Activated T-cell treated with anti-CD3 and anti-CD28 coated beads, Interleukin-2, amount 50 U/mL, for 48 hours (primary cell): ENCODE results near the gene TNFRSF1B.

ENCODE experiments used
- DNase-seq, 2 experiments: peaks; one replicate each; pipeline ENCODE4 v3.0.0-alpha.2; 2020

Gene TNFRSF1B

DNA sequence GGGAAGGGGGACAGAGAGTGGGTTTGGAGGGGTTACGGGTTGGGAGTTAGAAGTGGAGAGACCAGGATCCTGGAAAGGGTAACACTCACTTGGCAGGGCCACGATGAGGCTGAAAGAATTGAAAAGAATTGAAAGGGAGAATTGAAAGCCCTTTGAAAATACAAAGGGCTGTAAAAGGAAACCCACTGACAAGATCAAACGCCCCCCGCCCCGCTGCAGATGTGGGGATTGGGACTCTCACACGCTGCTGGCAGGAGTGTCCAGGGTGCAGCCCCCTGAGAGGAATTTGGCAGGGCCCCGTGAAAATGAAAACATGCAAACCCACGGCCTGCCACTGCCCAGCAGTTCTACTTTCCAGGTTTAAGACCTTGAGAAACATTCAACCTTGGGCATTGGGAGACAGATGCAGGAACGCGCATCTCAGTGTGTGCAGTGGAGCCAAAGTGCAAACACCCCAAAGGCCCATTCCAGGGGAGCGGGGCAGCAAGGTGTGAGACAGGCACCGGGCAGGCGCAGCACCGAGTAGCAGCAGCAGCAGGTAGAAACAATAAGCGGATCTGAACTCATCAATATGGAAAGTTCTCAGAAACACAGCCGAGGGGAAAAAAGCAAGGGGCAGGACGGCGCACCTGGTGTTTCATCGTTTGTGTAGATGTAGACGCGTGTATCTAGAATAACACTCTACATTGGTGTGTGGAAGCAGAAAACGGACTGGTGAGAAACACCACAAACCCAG is 8.3 kb upstream of the TNFRSF1B start:
- no peak for DNase-seq

DNA sequence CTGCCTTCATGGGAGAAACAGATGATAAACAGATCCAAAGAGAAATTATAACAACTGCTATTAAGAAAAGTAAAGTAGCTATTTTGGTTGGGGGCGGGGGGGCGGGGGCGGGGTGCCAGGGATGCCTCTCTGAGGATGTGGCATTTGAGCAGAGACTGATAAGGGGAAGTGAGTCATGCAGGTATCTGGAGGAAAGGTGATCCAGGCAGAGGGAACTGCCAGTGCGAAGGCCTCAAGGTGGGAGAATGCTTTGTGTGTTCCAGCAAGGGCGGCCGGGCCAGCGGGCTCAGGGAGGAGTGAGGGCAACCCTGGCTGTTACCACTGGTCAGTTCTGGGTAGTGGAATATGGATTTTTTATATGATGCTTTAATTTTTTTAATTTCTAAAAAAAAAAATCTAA is 7.0 kb upstream of the TNFRSF1B start:
- no peak for DNase-seq

DNA sequence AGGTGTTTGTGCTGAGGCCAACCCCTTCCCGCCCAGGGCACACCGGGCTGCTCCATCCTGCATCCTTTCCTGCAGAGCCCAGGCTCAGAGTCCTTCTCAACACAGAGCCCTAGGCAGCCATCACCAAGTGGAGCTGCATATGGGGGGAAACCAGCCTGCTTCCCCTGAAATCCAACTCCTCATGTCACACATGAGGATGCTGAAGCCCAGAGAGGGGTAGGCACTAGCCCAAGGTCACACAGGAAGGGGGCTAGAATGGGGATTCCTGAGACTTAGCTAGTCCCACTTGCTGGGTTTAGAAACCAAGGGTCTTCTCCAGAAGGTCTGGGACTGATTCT is 5.5 kb upstream of the TNFRSF1B start:
- no peak for DNase-seq

DNA sequence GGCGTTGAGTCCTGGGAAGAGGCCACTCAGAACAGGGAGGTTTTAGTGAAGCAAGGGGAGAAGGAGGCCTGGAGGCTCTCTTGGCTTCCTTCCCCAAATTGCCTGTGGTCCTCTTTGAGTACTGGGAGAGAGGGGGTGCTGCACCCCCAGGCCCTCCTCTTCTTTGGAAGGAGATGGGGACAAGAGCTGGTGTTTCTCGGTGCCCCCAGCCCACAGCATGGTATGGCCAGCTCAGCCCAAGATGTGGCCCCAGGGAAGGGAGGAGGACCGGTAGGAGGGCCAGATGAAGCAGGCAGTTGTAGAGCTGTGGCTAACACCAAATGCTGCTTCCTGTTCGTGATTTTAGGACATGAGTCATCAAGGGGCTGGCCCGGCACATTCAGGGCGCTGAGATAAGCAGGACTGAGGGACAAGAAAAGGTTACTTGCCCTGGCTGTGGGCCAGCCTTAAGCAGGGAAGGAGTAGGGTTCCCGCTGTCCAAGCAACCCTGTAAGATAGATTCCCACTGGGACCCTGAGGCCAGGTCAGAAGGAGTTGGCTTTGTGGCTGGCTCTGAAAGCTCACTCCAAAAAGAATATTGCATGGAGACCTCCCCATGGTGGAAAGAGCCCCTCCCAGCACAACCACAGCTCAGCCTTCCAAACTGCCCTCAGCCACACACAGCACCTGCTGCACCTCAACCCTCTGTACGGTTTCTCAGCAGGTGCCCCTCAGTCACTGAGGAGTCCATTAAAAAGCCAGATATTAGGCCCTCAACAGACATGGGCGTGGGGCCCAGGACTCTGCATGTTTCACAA is 4.9 kb upstream of the TNFRSF1B start:
- peak; percentile 83 to 86 for DNase-seq

DNA sequence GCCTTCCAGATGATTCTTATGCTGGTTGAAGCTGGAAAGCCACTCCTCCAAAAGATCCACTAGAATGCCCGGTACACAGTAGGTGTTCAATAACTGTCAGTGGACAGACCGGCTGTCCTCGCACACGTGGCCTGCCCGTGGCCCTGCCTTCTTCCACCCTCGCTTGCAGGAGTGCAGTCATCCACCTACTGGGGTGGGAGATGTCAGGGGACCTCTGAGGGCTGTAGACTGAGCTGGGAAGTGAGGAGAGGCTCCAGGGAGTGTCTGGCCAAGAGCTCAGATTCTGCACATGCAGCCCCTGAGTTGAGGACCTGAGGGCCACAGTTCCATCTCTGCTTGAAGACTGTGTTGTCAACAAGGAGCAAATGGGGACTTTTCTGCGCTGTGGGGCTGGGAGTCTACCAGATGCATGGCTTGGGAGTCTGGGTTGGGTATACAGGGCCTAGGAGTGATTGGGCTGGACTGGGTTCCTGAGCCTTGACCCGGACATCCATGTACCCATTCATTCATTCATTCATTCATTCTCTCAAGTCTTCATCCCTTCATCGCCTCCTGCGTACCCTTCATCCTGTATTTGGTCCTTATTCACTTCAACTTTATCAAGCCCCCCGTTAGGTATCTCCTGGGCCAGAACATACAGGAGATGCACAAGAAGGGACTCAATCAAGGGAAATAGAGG is 4.2 kb upstream of the TNFRSF1B start:
- DNase-seq, result no peak

DNA sequence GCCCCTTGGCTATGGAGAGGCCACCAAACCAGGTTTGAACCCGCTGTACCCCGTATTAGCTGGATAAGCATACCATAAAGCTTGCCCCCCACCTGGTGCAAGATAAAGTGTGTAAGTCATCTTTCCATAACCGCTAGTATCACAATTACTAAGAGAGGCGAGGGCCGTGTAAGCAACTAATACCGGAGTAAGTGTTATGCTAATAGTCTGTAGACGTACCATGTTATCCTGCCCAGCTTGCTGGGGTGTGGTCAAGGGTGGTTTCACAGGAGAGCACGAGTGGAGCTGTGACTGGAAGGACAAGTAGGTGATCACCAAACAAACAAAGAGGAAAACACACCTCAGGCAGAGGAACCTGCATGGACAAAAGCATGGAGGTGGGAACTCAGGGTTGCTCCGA is 3.6 kb upstream of the TNFRSF1B start:
- no peak for DNase-seq

DNA sequence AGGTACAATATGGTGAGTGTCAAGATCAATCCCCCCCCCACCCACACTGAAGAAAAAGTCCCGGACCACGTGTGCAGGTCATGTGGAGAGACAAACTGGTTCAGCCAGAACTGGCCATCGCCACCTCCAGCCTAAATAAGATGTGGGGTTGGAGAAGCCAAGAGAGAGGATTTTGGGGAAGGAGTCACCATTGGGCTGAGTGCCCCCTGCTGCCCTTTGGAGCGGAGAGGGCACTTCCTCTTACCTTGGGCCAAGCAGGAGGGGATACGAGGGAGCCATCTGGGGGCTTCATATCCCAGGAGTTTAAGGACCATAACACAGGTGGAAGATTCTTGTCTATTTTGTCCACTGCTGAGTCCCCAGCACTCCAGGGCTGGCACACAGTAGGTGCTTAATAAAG is 2.6 kb upstream of the TNFRSF1B start:
- DNase-seq, result no peak

DNA sequence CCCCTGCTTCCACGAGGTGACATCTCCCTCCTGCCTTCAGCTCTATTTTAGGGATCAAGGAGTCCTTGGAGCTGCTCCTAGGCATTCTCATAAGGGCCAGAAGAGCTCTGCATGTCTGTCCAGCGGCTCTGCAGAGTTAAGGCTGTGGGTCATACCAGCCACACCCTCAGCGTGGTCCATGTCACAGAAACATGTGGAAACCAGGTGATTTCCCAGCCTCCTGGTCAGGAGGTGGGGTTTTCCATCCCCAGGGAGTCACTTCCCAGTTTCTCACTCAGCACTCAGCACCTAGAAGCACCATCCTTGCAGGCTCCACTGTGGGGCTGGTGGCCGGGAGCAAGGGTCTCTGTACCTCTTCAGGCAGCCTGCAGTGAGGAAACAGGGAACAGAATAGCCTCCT is 1.4 kb upstream of the TNFRSF1B start:
- no peak for DNase-seq

DNA sequence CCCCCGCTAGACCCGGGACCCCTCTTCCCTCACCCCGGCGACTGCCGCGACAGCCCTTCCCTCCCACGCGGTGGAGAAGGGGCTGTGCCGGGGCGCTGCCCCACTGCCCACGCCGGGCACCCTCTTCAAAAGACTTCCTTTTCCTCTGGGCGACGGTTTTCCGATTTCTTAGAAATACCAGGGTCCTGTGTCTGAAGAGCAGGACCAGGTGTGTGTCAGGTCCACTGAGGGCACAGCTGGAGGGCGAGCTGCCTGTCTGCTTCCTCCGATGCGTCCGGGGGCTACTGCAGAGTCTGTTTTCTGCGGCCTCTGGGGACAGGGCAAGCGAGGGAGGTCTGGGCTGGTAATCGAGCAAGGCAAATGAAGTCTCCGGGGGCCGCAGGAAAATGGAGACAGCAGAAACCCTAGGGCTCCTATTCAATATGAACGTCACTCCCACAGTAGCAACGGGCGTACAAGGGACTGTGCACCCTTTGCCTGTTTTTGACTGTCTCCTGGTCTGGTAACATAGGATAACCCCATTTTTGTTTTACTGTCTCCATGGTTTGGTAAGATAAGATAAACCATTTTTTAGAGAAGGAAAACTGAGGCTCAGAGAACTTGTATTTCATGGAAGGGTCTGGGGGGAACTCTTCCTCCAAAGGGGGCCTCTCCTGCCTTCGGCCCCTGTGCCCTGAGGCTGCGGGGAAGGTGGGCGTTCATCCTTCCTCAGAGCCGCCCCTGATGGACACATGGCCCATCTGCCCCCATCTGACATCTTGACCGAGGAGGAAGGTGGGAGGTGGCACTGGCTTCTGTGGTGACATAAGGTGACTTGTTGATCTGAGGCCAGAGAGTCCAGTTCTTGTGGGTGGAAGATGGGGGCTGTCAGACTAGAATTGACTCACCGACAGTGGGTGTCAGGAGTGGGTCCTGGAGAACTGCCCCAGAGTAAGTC is 970 bp downstream of the TNFRSF1B start:
- DNase-seq, result peak; percentile 57 to 58

DNA sequence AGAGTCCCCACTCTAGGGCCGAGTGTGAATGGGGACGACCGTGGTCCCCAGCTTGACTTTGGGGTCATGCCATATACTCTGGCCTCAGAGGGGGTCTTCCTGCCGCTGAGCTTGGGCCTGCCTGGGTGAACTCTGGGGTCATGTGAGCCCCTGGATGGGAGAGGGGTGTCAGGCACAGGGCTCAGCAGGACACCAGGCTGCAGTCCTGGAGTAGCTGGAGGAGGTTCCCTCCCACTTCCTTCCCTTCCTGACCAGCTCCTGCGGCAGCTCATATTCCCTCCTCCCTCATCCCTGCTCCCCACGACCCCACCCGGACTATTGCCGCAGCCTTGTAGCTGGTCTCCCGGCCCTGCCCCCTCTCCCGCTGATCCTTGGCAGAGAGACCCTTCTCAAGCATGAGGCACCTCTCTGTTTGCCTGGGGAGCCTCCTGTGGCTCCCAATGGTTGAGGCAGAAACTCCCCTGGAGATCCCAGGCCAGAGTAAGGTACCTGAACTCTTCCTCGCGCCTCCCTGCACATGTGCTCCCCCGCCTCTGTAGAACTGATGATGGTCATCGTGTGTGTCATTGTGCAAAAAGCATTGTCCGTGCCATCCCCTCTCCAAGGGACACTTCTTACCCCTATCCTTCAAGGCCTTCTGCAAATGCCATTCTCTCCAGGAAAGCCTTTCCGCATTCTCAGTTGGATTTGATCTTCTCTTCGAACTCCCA is 1.8 kb downstream of the TNFRSF1B start:
- no peak for DNase-seq

DNA sequence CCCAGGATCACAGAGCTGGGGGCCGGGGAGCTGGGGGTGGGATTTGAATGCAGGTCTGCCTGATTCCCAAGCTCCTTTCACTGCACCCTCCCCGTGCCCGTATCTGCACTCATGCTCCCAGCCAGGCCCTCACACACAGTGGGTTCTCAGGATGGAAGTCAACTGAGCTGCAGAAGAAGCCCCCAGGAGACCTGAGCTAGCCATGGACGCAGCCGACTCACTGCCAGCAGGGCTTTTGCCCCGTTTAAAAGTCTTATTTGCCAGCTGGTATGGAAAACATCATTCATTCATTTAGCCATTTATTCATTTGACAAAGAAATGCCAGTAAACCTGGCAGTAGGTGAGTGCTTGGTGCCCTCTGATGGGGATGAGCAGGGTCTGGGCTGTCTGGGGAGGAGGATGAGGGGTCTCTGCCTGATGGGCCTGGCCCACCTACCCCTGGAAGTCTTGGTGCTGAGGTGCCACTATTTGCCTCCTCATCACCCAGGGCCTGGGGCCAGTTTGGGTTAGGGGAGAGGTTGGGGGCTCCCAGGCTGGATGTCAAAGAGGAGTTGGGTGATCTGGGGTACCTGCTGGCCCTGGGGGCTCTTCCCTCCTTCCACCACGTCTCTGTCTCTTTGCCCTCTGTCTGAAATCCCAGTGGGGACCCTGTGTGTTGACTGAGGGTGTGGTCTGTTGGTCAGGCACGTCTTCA is 2.8 kb downstream of the TNFRSF1B start:
- DNase-seq, result no peak

DNA sequence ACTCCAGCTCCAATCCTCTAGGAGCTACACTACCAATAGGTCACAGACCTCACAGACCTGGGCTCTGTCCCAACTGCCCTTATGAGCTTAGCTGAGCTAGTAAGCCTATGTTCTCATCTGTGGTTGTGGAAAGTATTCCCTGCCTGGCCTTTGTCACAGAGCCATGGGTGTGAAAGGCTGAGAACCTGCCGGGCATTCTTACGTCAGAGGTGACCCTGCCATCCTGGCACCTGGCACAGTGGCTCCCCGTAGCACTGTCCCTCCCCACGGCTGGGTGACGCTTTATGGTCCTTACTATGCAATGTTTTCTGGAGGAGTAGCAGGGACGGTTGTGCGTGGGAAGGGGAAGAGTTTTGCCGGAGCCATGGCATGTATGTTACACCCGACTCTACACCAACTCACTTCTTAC is 3.5 kb downstream of the TNFRSF1B start:
- no peak for DNase-seq

DNA sequence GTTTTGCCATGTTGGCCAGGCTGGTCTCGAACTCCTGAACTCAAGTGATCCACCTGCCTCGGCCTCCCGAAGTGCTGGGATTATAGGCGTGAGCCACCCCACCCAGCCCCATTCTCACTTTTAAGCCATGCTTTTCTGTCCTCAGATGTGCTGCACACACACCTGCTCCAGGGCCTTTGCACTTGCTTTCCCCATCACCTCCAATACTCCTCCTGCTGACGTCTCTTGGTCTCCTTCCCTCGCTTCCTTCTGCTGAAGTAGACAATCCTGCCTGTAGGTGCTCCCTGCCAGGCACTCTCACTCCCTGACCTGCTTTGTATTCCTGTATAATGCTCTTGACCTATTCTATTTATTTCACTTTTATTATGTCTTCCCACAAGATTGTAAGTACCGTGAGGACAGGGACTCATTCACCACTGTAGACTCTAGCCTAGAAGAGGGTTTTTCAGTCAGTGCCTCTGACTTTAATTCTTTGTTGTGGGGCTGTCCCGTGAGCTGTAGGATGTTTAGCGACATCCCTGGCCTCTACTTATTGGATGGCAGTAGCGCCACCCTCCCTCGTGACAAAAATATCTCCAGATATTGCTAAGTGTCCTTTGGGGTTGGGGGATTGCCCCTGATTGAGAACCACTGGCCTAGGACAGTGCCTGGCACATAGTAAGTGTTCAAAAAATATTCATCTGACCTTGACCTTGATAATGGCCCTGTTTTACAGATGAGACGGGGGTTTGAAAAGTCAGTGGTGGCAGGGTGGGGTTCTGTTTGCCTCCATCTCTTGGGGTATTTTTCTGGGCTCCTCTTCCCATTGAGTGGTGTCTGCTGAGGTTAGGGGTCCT is 4.6 kb downstream of the TNFRSF1B start:
- no peak for DNase-seq

DNA sequence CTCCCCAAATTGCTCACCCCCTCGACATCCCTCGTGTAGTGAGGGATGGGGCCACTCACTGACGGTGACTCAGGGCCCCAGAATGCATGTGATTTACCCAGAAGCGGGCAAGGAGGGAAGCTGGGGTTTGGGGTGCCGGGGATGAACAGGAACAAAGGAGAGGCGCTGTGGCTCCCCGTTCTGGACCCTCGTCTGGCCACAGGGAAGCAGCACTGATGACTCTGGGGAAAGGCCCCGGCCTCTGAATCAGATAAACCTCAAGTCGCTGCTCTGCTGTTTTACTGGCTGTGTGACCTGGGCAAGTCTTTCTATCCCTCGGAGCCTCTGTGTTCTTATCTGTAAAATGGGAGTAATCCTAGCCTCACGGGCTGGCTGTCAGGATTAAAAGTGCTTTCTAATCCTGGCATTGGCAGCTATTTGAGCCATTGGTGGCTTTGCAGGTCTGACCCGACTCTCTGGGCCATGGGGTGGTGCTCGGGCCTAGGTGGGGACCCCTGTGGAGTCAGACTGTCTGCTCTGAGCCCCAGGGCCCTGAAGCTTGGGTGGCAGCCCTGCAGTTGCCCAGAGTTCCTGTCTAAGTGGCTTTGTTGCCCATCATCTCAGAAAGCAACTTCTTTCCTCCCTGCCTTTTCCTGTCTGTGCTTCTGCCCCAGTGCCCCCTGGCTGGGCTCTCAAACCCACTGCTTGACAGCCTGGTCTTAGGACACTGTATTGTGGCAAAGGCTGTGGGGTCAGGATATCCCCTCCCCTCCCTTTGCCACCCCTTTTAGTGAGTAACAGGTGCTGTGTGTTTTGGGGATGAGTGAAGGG is 5.5 kb downstream of the TNFRSF1B start:
- peak; percentile 60 to 61 for DNase-seq

DNA sequence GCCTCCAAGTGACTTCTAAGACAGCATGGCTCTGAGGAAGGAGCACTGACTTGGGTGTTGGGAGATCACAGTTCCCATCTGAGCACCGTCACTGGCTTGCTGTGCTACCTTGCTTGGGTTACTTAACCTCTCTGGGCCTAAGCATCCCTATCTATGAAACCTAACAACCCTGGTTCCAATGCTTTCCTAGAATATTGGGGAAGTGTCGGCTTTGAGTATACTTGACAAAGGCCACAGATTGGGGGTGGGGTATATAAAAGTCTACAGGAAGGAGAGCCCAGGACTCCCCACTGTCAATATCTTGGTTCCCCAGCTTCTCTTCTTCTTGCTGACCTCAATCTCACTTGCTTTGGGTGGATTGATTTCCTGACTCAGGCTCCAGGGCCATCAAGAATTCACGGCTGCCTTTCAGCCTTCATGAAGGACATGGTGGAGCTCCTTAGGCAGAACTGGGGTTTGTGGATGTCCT is 6.3 kb downstream of the TNFRSF1B start:
- DNase-seq, result no peak

DNA sequence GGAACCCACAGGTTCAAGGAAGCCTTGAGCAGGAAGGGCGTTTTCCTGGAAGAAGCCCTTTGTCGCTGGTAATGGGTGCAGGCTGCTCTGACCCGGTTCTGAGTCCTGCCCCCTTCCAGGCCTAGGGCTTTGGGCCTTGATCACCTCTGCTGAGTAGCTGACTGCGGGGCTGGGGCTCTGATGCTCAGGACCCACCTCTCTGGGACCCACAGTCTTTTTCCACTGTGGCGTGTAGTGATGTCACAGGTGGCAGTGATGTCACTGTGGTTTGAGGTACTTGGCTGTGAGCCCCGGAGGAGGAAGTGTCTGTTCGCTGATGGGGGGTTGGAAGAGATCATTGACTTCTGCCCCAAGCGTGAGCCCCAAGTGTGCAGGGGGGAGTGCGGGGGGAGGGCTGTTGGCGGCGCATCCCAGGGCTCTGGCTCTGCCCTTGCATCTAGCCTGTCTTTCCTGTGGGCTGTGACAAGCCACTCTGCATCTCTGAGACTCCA is 6.9 kb downstream of the TNFRSF1B start:
- DNase-seq, result peak; percentile 90 to 91

DNA sequence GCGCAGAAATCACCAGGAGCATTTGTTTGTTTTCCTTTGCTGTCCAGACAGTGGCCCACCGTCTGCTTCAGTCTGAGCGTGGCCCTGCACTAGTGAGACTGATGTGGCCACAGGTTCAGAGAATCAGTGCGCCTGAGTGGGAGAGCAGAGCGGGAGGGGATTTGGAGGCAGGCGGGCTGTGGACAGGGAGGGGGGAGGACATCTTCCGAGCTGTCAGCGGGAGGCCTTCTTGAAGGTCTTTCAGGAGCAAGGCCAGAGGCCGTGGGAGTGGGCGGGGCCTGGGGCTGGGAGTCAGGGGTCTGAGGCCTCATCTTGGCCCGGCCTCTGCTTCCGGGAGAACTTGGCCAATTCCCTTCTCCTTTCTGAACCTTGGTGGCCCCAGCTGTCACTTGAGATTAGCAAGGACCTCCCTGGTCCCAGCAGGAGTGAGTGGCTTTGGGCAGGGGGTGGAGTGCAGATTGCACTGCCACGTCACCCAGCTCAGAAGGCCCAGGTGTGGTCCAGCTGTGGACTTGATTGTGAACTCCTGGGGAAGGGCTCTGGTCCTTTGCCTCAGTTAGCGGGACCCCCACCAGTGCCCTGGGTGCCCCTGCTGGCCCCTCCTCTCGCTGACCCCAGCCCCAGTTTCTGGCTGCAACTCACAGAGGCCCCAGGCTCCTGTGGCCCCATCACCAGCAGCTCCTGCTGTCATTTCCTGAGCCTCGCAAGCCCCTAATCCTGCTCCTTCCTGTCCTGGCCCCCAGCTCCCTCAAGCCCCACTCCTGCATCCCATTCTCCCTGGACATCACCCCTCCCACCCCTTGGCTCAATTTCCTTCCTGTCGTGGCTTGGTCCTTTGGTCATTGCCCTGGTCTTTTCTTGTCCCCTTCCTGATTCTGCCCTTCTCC is 8.4 kb downstream of the TNFRSF1B start:
- no peak for DNase-seq
